MCF 10A (cell line): ENCODE measurements around the gene WWOX. TPM values are rescaled to one million over a fixed set of nuclear protein-coding genes. Genes with fewer than 3 reads are reported as not detected.

Source experiments
- BruUV-seq: library from RNA; stranded (reverse); fragments of 400-500 nt; replicated peaks from 2 replicates; lab custom pipeline; 2021; lab: Mats Ljungman, UMichigan
- CTCF ChIA-PET: fragments of 300-600 bp; sonication (Branson Sonifier 250); formaldehyde crosslinking; extraction: SDS; loops from one replicate; lab custom pipeline; 2021; ENCODE audit warnings: antibody characterized with exemption, inconsistent platforms; lab: Yijun Ruan, JAX
- POLR2A ChIA-PET: fragments of 300-600, 350-650 bp; sonication (Branson Sonifier 250); formaldehyde crosslinking; extraction: SDS; loops from one replicate; lab custom pipeline; 2020; ENCODE audit warnings: antibody characterized with exemption, inconsistent platforms; lab: Yijun Ruan, JAX
- DNase-seq: peaks from one replicate; pipeline ENCODE4 v3.0.0-alpha.2; 2018; ENCODE audit not compliant: unreplicated experiment
- H3K27ac Mint-ChIP-seq: one replicate; pipeline ENCODE4 v1.8.0; 2022; ENCODE audit warnings: mild to moderate bottlenecking, low read depth, mixed read lengths; ENCODE audit not compliant: unreplicated experiment
- H3K27me3 Mint-ChIP-seq: one replicate; pipeline ENCODE4 v1.8.0; 2022; ENCODE audit warnings: mixed read lengths; ENCODE audit not compliant: insufficient read depth, unreplicated experiment
- H3K36me3 Mint-ChIP-seq: one replicate; pipeline ENCODE4 v1.8.0; 2022; ENCODE audit warnings: mild to moderate bottlenecking, moderate library complexity, mixed read lengths; ENCODE audit not compliant: insufficient read depth, unreplicated experiment
- H3K4me1 Mint-ChIP-seq: one replicate; pipeline ENCODE4 v1.8.0; 2022; ENCODE audit warnings: mixed read lengths; ENCODE audit not compliant: insufficient read depth, unreplicated experiment
- H3K4me3 Mint-ChIP-seq: one replicate; pipeline ENCODE4 v1.8.0; 2022; ENCODE audit warnings: mild to moderate bottlenecking, moderate library complexity, mixed read lengths; ENCODE audit not compliant: unreplicated experiment
- H3K9me3 Mint-ChIP-seq: one replicate; pipeline ENCODE4 v1.8.0; 2022; ENCODE audit warnings: mixed read lengths; ENCODE audit not compliant: unreplicated experiment
- CTCF ChIP-seq: fragments of 200-600 bp; IDR thresholded peaks from one replicate; pipeline ENCODE4 v1.8.0; 2022; ENCODE audit warnings: antibody characterized with exemption, mild to moderate bottlenecking; ENCODE audit not compliant: unreplicated experiment
- intact Hi-C: fragments of 100-400 bp; cut with micrococcal nuclease; formaldehyde crosslinking; loops from 2 replicates; pipeline ENCODE4 v1.14.1; 2022
- total RNA-seq: library from RNA; stranded (reverse); gene quantifications from 2 replicates; pipeline ENCODE4 v1.2.3, GENCODE V29; 2022

Gene WWOX
- total RNA-seq, 1 experiment from 2014 or later = 18.1 TPM

GRCh38 chr16:78431701-78432100 lies 332.2 kb downstream of the WWOX start:
- ChIA-PET CTCF (no interaction called here), POLR2A (no interaction called here)
- intact Hi-C loops = no loop called here
- TF ChIP-seq CTCF = no peak
- no peaks in the 10 kb centered on the region for H3K27me3 Mint-ChIP-seq
- peaks cover 6% of the 10 kb centered on the region for H3K36me3 Mint-ChIP-seq
- no peaks in the 10 kb centered on the region for H3K9me3 Mint-ChIP-seq
- DNase-seq = no peak
- no peak overlapping the region for H3K4me3 Mint-ChIP-seq
- no TSS peak for BruUV-seq
- H3K4me1 Mint-ChIP-seq = no peaks in the 10 kb centered on the region
- H3K27ac Mint-ChIP-seq = no peak overlapping the region

- H3K36me3 Mint-ChIP-seq = peaks cover 6% of the 10 kb centered on the region
- DNase-seq = no peak
- ChIA-PET POLR2A (no interaction called here), CTCF (interaction anchor here (0.6 kb wide), 1 partner anchor 50 kb away, joined by 3 read pairs; no protein-coding TSS in a partner anchor)
- H3K27me3 Mint-ChIP-seq = no peaks in the 10 kb centered on the region
- no peak for TF ChIP-seq CTCF
- H3K4me3 Mint-ChIP-seq = no peak overlapping the region
- H3K9me3 Mint-ChIP-seq = no peaks in the 10 kb centered on the region
- H3K27ac Mint-ChIP-seq = no peak overlapping the region
- no TSS peak for BruUV-seq
- intact Hi-C loops = no loop called here
- H3K4me1 Mint-ChIP-seq = no peaks in the 10 kb centered on the region
Measured at GRCh38 chr16:78432451-78432850, 333.0 kb downstream of the WWOX start.

GRCh38 chr16:78433116-78433515 lies 333.7 kb downstream of the WWOX start:
- BruUV-seq = no TSS peak
- H3K4me1 Mint-ChIP-seq = no peaks in the 10 kb centered on the region
- H3K27ac Mint-ChIP-seq = no peak overlapping the region
- peaks cover 6% of the 10 kb centered on the region for H3K36me3 Mint-ChIP-seq
- DNase-seq = no peak
- CTCF ChIA-PET = no interaction called here
- no peaks in the 10 kb centered on the region for H3K27me3 Mint-ChIP-seq
- intact Hi-C loops = no loop called here
- no peak for TF ChIP-seq CTCF
- H3K9me3 Mint-ChIP-seq = no peaks in the 10 kb centered on the region
- no peak overlapping the region for H3K4me3 Mint-ChIP-seq
- POLR2A ChIA-PET = no interaction called here

GRCh38 chr16:78434401-78434800 lies 334.9 kb downstream of the WWOX start:
- no TSS peak for BruUV-seq
- ChIA-PET CTCF (interaction anchor here (0.6 to 4.1 kb wide), 3 partner anchors 8 to 195 kb away, joined by 3 to 30 read pairs (median 4); no protein-coding TSS in a partner anchor), POLR2A (no interaction called here)
- TF ChIP-seq CTCF = no peak
- no peaks in the 10 kb centered on the region for H3K27me3 Mint-ChIP-seq
- intact Hi-C loops = no loop called here
- H3K9me3 Mint-ChIP-seq = no peaks in the 10 kb centered on the region
- peaks cover 6% of the 10 kb centered on the region for H3K36me3 Mint-ChIP-seq
- no peaks in the 10 kb centered on the region for H3K4me1 Mint-ChIP-seq
- no peak overlapping the region for H3K27ac Mint-ChIP-seq
- no peak for DNase-seq
- no peak overlapping the region for H3K4me3 Mint-ChIP-seq
